Measurements from ENCODE around the gene CCDC107. TPM values are rescaled to one million over a fixed set of nuclear protein-coding genes. Genes with fewer than 3 reads are reported as not detected.
"Not testable (repeated sequence)": the region's sequence is repeated elsewhere in the genome, so short reads cannot be mapped to it uniquely, and the experiment has no call there.

CCDC107 gene
- total RNA-seq, 4 donors from 2014 or later, result 68.4 to 117 (median 104) TPM

GRCh38 chr9:35639631-35640030, 18.5 kb upstream of the CCDC107 start:
- no peak for TF ChIP-seq POLR2AphosphoS5 (IDR thresholded peaks at IDR 0.05)
- TF ChIP-seq EP300 (IDR thresholded peaks at IDR 0.05), result no peak
- no peak for TF ChIP-seq POLR2A (IDR thresholded peaks at IDR 0.05; ENCODE audit: low read depth)
- TF ChIP-seq, protein P1, sequence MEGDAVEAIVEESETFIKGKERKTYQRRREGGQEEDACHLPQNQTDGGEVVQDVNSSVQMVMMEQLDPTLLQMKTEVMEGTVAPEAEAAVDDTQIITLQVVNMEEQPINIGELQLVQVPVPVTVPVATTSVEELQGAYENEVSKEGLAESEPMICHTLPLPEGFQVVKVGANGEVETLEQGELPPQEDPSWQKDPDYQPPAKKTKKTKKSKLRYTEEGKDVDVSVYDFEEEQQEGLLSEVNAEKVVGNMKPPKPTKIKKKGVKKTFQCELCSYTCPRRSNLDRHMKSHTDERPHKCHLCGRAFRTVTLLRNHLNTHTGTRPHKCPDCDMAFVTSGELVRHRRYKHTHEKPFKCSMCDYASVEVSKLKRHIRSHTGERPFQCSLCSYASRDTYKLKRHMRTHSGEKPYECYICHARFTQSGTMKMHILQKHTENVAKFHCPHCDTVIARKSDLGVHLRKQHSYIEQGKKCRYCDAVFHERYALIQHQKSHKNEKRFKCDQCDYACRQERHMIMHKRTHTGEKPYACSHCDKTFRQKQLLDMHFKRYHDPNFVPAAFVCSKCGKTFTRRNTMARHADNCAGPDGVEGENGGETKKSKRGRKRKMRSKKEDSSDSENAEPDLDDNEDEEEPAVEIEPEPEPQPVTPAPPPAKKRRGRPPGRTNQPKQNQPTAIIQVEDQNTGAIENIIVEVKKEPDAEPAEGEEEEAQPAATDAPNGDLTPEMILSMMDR (IDR thresholded peaks at IDR 0.05), result no peak
- Histone ChIP-seq H3K36me3 (peaks cover 0 to 5% (median 0%) of the 10 kb centered on the region in 4 donors), H3K27ac (replicated peaks in 1 of 4) (no peak overlapping the region), H3K4me3 (no peak overlapping the region), H3K9me3 (no peaks in the 10 kb centered on the region), H3K27me3 (no peaks in the 10 kb centered on the region), H3K4me1 (peaks cover 0 to 2% (median 0%) of the 10 kb centered on the region in 4 donors)
- intact Hi-C loops (cut with DNase I), result no loop called here
- 79% methylated on average over 1 of the region's 1 CpG for whole genome bisulfite sequencing
- DNase-seq (ENCODE audit: extremely low spot score), result no peak

DNA sequence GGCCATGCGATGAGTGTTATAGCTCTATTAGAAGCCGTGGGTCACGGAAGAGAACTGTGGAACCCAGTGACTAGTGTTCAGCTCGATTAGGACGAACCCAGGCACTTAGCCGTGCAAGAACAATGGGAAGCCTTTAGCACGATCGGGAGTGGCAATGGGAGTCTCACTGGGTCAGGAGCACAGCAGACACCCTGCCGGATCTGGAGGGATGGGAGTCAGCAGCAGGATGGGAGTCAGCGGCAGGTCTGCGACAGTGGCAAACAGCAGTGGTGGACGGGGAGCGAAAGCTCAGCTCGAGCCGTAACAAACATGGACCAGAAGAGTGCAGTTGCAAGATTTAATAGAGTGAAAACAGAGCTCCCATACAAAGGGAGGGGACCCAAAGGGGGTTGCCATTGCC, 17.7 kb upstream of the CCDC107 start:
- H3K27me3 ChIP-seq; intact Hi-C loops (cut with DNase I); H3K9me3 ChIP-seq; H3K4me1 ChIP-seq; DNase-seq (ENCODE audit: extremely low spot score); H3K27ac ChIP-seq (replicated peaks in 1 of 4); H3K4me3 ChIP-seq; H3K36me3 ChIP-seq: not testable (repeated sequence)
- whole genome bisulfite sequencing, result 94% methylated on average over 15 of the region's 15 CpGs

GRCh38 chr9:35641478-35641877, 16.6 kb upstream of the CCDC107 start:
- WGBS, result 74% methylated on average over 3 of the region's 3 CpGs
- DNase-seq (ENCODE audit: extremely low spot score); H3K27me3 ChIP-seq; intact Hi-C loops (cut with DNase I); H3K9me3 ChIP-seq; H3K4me3 ChIP-seq; H3K36me3 ChIP-seq; H3K27ac ChIP-seq (replicated peaks in 1 of 4): not testable (repeated sequence)
- H3K4me1 ChIP-seq, result peaks cover 4 to 12% (median 9%) of the 10 kb centered on the region in 4 donors

- Histone ChIP-seq H3K36me3 (peaks cover 0 to 5% (median 0%) of the 10 kb centered on the region in 4 donors), H3K4me1 (peaks cover 8 to 22% (median 17%) of the 10 kb centered on the region in 4 donors), H3K9me3 (no peaks in the 10 kb centered on the region), H3K4me3 (no peak overlapping the region), H3K27ac (replicated peaks in 1 of 4) (no peak overlapping the region), H3K27me3 (no peaks in the 10 kb centered on the region)
- intact Hi-C loops (cut with DNase I), result no loop called here
- WGBS, result 96% methylated on average over 12 of the region's 12 CpGs
- no peak for TF ChIP-seq POLR2AphosphoS5 (IDR thresholded peaks at IDR 0.05)
- no peak for TF ChIP-seq EP300 (IDR thresholded peaks at IDR 0.05)
- TF ChIP-seq, protein P1 (IDR thresholded peaks at IDR 0.05), result no peak
- no peak for TF ChIP-seq POLR2A (IDR thresholded peaks at IDR 0.05; ENCODE audit: low read depth)
- no peak for DNase-seq (ENCODE audit: extremely low spot score)
These were observed 15.0 kb upstream of the CCDC107 start for GRCh38 chr9:35643046-35643445.

DNA sequence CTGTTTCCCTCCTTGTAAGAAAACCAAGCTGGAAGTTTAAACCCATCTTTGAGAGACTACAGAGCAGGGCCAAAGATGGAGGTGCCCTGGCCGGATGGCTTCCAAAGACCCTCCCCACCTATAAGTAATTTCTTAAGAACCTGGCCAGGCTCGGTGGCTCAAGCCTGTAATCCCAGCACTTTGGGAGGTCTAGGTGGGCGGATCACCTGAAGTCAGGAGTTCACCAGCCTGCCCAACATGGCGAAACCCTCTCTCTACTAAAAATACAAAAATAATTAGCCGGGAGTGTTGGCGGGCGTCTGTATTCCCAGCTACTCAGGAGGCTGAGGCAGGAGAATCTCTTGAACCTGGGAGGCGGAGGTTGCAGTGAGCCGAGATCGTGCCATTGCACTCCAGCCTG, 12.4 kb upstream of the CCDC107 start:
- peak overlapping the region; percentile 77 to 92 (median 85) for H3K27ac ChIP-seq (replicated peaks in 1 of 4)
- WGBS, result 54% methylated on average over 10 of the region's 10 CpGs
- H3K9me3 ChIP-seq; DNase-seq (ENCODE audit: extremely low spot score); H3K27me3 ChIP-seq; H3K36me3 ChIP-seq: not testable (repeated sequence)
- H3K4me3 ChIP-seq, result peak overlapping the region; percentile 49 to 68 (median 63)
- peaks cover 8 to 27% (median 22%) of the 10 kb centered on the region in 4 donors for H3K4me1 ChIP-seq
- intact Hi-C loops (cut with DNase I), result loop anchor here (2.0 kb wide), 1 partner anchor 41 kb away; the partner anchor contains the start of gene TESK1

DNA sequence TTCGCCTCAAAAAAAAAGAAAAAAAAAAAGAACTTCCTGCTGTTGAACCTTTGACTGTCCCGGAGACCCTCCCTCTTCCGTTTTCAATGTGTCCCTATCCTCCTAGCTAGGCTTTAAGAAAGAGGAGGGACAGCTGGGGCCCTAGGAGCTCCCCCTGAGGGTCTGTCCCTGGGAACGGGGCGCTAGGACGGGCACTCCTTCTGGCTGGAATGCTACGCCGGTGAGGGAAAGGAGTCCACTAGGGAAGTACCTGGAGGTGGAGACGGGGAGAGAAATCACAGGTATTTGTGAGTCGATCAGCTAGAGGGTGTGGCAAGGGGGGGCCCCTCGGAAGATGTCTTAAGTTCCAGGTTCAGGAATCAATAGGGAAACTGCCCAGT, 11.9 kb upstream of the CCDC107 start:
- peak overlapping the region; percentile 49 to 68 (median 63) for H3K4me3 ChIP-seq
- H3K27ac ChIP-seq (replicated peaks in 1 of 4), result peak overlapping the region; percentile 77 to 92 (median 85)
- no peak for DNase-seq (ENCODE audit: extremely low spot score)
- 8% methylated on average over 11 of the region's 11 CpGs for WGBS
- intact Hi-C loops (cut with DNase I), result loop anchor here (2.0 kb wide), 1 partner anchor 41 kb away; the partner anchor contains the start of gene TESK1
- no peaks in the 10 kb centered on the region for H3K27me3 ChIP-seq
- TF ChIP-seq, protein P1 (IDR thresholded peaks at IDR 0.05), result peak in 2 of 3 experiments; percentile 5 to 16
- TF ChIP-seq EP300 (IDR thresholded peaks at IDR 0.05), result no peak
- H3K36me3 ChIP-seq, result no peaks in the 10 kb centered on the region
- H3K4me1 ChIP-seq, result peaks cover 8 to 27% (median 22%) of the 10 kb centered on the region in 4 donors
- no peaks in the 10 kb centered on the region for H3K9me3 ChIP-seq
